Measurements from ENCODE around the gene ZAR1L. TPM values are rescaled to one million over a fixed set of nuclear protein-coding genes. Genes with fewer than 3 reads are reported as not detected.

ZAR1L gene
- total RNA-seq, 1 donor, result not detected

DNA sequence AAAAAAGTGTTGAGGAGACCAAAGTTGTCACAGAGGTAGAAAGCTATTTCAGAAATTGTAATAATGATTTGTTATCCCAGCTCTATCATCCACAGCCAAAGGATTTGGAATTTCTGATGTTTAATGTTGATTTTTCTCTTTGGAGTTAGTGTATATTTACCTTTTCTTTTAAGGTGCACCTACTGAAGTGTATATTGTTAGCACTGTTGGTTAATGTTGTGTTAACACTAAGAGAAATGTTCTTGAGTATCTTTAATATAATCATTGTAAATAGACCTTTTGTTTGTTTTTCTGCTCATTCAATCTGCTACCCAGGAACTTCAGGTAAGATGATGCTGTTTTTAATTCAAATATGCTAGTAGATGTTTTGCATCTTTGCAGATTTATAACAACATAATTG is 57.5 kb downstream of the ZAR1L start:
- TF ChIP-seq, protein P1, sequence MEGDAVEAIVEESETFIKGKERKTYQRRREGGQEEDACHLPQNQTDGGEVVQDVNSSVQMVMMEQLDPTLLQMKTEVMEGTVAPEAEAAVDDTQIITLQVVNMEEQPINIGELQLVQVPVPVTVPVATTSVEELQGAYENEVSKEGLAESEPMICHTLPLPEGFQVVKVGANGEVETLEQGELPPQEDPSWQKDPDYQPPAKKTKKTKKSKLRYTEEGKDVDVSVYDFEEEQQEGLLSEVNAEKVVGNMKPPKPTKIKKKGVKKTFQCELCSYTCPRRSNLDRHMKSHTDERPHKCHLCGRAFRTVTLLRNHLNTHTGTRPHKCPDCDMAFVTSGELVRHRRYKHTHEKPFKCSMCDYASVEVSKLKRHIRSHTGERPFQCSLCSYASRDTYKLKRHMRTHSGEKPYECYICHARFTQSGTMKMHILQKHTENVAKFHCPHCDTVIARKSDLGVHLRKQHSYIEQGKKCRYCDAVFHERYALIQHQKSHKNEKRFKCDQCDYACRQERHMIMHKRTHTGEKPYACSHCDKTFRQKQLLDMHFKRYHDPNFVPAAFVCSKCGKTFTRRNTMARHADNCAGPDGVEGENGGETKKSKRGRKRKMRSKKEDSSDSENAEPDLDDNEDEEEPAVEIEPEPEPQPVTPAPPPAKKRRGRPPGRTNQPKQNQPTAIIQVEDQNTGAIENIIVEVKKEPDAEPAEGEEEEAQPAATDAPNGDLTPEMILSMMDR (IDR thresholded peaks at IDR 0.05; ENCODE audit: extremely low read depth, low read depth, low read length), result no peak
- Histone ChIP-seq H3K27ac (ENCODE audit: low read depth, low read length) (no peak overlapping the region), H3K36me3 (ENCODE audit: insufficient read depth, low read length) (no peaks in the 10 kb centered on the region), H3K4me3 (ENCODE audit: insufficient read depth, low read length) (no peak overlapping the region), H3K4me2 (ENCODE audit: insufficient read depth, low read length) (no peak overlapping the region), H3K27me3 (ENCODE audit: insufficient read depth, low read length) (no peaks in the 10 kb centered on the region), H3K4me1 (ENCODE audit: insufficient read depth, low read length) (peaks cover 7% of the 10 kb centered on the region), H3K79me2 (ENCODE audit: insufficient read depth, low read length) (no peaks in the 10 kb centered on the region), H3K9me3 (ENCODE audit: low read depth, low read length) (no peaks in the 10 kb centered on the region), H4K20me1 (ENCODE audit: insufficient read depth, low read length) (no peaks in the 10 kb centered on the region), H2AFZ (ENCODE audit: low read length) (no peak overlapping the region)
- no peak for DNase-seq (ENCODE audit: insufficient read length, low spot score, missing footprints)

DNA sequence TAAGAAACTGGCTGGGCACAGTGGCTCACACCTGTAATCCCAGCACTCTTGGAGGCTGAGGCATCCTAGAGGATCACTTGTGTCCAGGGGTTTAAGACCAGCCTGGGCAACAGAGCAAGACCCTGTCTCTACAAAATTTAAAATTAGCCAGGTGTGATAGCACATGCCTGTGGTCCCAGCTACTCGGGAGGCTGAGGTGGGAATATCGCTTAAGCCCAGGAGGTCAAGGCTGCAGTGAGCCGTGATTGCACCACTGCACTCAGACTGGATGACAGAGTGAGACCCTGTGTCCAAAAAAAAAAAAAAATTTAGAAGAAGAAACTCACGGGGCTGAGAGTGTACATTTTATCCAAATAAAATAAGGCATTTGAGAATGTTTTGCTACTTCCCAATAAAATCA is 58.9 kb downstream of the ZAR1L start:
- no peaks in the 10 kb centered on the region for H3K36me3 ChIP-seq (ENCODE audit: insufficient read depth, low read length)
- H3K79me2 ChIP-seq (ENCODE audit: insufficient read depth, low read length), result no peaks in the 10 kb centered on the region
- H3K27ac ChIP-seq (ENCODE audit: low read depth, low read length), result no peak overlapping the region
- no peak overlapping the region for H2AFZ ChIP-seq (ENCODE audit: low read length)
- peaks cover 4% of the 10 kb centered on the region for H3K4me1 ChIP-seq (ENCODE audit: insufficient read depth, low read length)
- H3K4me2 ChIP-seq (ENCODE audit: insufficient read depth, low read length), result no peak overlapping the region
- TF ChIP-seq, protein P1 (IDR thresholded peaks at IDR 0.05; ENCODE audit: extremely low read depth, low read depth, low read length), result no peak
- no peak overlapping the region for H3K4me3 ChIP-seq (ENCODE audit: insufficient read depth, low read length)
- H3K9me3 ChIP-seq (ENCODE audit: low read depth, low read length), result no peaks in the 10 kb centered on the region
- no peaks in the 10 kb centered on the region for H3K27me3 ChIP-seq (ENCODE audit: insufficient read depth, low read length)
- no peak for DNase-seq (ENCODE audit: insufficient read length, low spot score, missing footprints)
- no peaks in the 10 kb centered on the region for H4K20me1 ChIP-seq (ENCODE audit: insufficient read depth, low read length)

DNA sequence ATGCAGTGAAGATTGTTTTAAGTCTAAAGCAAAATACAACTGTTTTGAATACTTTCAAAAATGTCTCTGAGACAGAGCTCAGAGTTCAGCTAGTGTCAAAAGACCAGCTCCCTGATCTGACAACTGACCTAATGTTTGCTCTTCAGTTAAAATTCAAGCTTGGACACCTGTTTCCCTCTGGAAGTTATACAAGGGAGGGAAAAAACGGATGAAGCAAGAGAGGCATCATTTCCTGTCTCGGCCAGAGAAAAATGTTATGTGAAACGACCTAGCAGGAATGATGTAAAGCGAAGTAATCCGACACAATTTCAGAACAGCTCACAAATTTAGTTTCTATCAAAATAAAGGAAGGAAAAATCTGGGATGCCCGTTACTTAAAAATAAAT is 59.4 kb downstream of the ZAR1L start:
- Histone ChIP-seq H4K20me1 (ENCODE audit: insufficient read depth, low read length) (no peaks in the 10 kb centered on the region), H3K4me2 (ENCODE audit: insufficient read depth, low read length) (no peak overlapping the region), H3K4me3 (ENCODE audit: insufficient read depth, low read length) (no peak overlapping the region), H3K9me3 (ENCODE audit: low read depth, low read length) (no peaks in the 10 kb centered on the region), H3K27me3 (ENCODE audit: insufficient read depth, low read length) (no peaks in the 10 kb centered on the region), H2AFZ (ENCODE audit: low read length) (no peak overlapping the region), H3K79me2 (ENCODE audit: insufficient read depth, low read length) (no peaks in the 10 kb centered on the region), H3K36me3 (ENCODE audit: insufficient read depth, low read length) (no peaks in the 10 kb centered on the region), H3K4me1 (ENCODE audit: insufficient read depth, low read length) (no peaks in the 10 kb centered on the region), H3K27ac (ENCODE audit: low read depth, low read length) (no peak overlapping the region)
- TF ChIP-seq, protein P1 (IDR thresholded peaks at IDR 0.05; ENCODE audit: extremely low read depth, low read depth, low read length), result no peak
- DNase-seq (ENCODE audit: insufficient read length, low spot score, missing footprints), result no peak

DNA sequence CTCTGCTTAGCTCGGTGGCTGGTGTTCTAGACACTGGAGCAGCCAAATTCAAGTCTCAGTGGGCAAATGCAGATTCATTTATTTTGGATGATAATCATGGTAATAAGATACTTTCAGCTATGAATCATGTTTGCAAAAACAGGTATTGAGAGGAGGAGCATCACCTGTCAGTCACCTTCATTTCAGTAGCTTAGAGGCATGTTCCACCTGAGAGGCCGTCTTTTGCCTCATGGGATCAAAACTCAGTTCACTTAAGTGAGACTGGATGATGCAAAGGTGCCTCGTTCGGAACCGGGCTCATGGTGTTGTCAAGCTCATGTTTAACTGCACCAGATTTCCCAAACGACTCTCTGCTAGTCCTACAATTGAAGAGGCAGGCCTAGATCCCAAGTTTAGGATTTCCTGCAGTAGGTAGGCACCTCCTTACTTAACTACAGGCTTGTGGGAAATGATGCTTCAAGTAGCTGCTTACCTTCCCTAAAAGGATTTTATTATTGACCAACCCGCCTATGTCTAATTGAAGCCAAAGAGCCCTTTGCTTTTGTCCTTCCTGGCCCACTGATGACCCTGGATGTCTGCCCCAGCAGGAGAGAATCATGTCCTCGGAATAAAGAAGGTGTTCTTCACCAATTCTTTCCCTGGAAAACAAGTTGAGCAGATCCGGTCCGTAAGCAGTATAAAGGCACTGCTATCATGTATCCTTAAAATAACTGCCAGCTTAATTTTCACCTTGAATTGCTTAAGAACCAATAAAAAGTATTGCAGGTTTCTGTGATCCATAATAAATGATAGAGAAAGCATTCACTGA is 60.0 kb downstream of the ZAR1L start:
- Histone ChIP-seq H4K20me1 (ENCODE audit: insufficient read depth, low read length) (no peaks in the 10 kb centered on the region), H3K27ac (ENCODE audit: low read depth, low read length) (no peak overlapping the region), H3K36me3 (ENCODE audit: insufficient read depth, low read length) (no peaks in the 10 kb centered on the region), H3K4me2 (ENCODE audit: insufficient read depth, low read length) (no peak overlapping the region), H3K4me1 (ENCODE audit: insufficient read depth, low read length) (no peaks in the 10 kb centered on the region), H3K9me3 (ENCODE audit: low read depth, low read length) (no peaks in the 10 kb centered on the region), H2AFZ (ENCODE audit: low read length) (no peak overlapping the region), H3K4me3 (ENCODE audit: insufficient read depth, low read length) (no peak overlapping the region), H3K27me3 (ENCODE audit: insufficient read depth, low read length) (no peaks in the 10 kb centered on the region), H3K79me2 (ENCODE audit: insufficient read depth, low read length) (no peaks in the 10 kb centered on the region)
- TF ChIP-seq, protein P1 (IDR thresholded peaks at IDR 0.05; ENCODE audit: extremely low read depth, low read depth, low read length), result no peak
- no peak for DNase-seq (ENCODE audit: insufficient read length, low spot score, missing footprints)
